Measurements from ENCODE around the gene PCMT1. TPM values are rescaled to one million over a fixed set of nuclear protein-coding genes. Genes with fewer than 3 reads are reported as not detected.

Gene PCMT1
- total and polyA plus RNA-seq, 2 of the 13 experiments (the other 11 are each of a cell fraction or from before 2014, with no cell fraction given) = 112 to 169 TPM

DNA sequence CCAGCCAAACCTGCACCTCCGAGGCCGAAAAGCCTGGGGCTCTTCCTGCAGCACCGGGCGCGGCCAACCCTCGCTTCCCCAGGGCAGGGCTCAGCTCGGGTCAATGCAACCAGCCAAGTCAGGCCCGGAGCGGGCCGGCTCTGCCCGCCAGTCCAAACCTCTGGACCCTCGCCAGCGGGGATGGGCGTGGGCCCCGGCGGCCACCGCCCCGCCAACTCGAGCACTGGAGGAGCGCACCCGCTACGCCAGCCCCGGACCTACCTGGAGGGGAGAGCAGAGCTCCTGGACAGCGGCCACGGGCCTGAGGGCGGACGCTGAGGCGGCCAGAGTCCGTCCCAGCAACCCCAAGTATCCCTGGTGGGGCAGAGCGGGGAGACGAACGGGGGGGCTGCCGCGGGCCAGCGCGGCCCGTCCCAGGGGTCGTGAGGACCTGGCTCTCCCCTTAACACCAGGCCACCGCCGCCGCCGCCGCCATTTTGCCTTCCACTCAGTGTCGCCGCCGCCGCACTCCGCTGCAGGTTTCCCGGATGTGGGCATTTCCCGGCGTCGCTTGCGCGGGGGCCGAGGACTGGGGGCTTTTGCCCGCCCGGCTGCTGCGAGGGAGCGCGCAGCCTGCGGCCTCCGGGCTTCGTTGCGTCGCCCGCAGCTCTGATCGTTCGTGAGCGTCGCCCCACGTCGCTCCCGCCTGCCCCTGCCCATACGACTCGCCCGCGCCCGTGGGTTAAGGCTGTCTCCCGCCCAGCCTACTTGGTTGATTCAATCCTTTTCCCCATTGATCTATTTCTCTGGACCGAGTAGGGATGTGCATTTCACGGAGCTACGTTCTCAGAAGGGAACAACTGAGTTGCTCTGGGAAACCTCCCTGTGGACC lies 31.7 kb upstream of the PCMT1 start, which contains the start of gene LATS1 (continued):
- TF ChIP-seq HNF4A (CRISPR knock-in tag; IDR thresholded peaks at IDR 0.05) = no peak; the same call in none of the 2 replicates
- TF ChIP-seq SCMH1 (CRISPR knock-in tag; IDR thresholded peaks at IDR 0.05; ENCODE audit: borderline replicate concordance) = no peak
- no peak for TF ChIP-seq ZFP36 (IDR thresholded peaks at IDR 0.05; ENCODE audit: borderline replicate concordance, low read depth, low read length, partially characterized antibody)
- TF ChIP-seq ZNF556 (CRISPR knock-in tag; IDR thresholded peaks at IDR 0.05; ENCODE audit: borderline replicate concordance) = peak; percentile 99; the same call in 1 of the 2 replicates
- TF ChIP-seq ZNF570 (CRISPR knock-in tag; IDR thresholded peaks at IDR 0.05; ENCODE audit: borderline replicate concordance) = no peak; the same call in 1 of the 2 replicates
- no peak; the same call in 1 of the 2 replicates for TF ChIP-seq TBP (CRISPR knock-in tag; IDR thresholded peaks at IDR 0.05)
- peak; percentile 54; the same call in 1 of the 2 replicates for TF ChIP-seq ZNF205 (CRISPR knock-in tag; IDR thresholded peaks at IDR 0.05)
- TF ChIP-seq, protein P1, sequence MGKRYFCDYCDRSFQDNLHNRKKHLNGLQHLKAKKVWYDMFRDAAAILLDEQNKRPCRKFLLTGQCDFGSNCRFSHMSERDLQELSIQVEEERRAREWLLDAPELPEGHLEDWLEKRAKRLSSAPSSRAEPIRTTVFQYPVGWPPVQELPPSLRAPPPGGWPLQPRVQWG (CRISPR knock-in tag; IDR thresholded peaks at IDR 0.05; ENCODE audit: borderline replicate concordance, low read depth) = no peak
- peak; percentile 95 for TF ChIP-seq HOXA5 (CRISPR knock-in tag; IDR thresholded peaks at IDR 0.05)
- no peak for TF ChIP-seq TCF12 (IDR thresholded peaks at IDR 0.05)
- peak; percentile 77; the same call in 1 of the 2 replicates for TF ChIP-seq TCF12 (CRISPR knock-in tag; IDR thresholded peaks at IDR 0.05)
- TF ChIP-seq, protein P2, sequence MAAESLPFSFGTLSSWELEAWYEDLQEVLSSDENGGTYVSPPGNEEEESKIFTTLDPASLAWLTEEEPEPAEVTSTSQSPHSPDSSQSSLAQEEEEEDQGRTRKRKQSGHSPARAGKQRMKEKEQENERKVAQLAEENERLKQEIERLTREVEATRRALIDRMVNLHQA (CRISPR knock-in tag; IDR thresholded peaks at IDR 0.05) = no peak
- peak; percentile 70; the same call in 1 of the 3 replicates for TF ChIP-seq MXI1 (IDR thresholded peaks at IDR 0.05; ENCODE audit: borderline replicate concordance, low read depth, low read length)
- peak; percentile 78; the same call in 1 of the 2 replicates for TF ChIP-seq DNMT1 (CRISPR knock-in tag; IDR thresholded peaks at IDR 0.05)
- peak; percentile 99 for TF ChIP-seq ZFY (CRISPR knock-in tag; IDR thresholded peaks at IDR 0.05)
- TF ChIP-seq, protein P3, sequence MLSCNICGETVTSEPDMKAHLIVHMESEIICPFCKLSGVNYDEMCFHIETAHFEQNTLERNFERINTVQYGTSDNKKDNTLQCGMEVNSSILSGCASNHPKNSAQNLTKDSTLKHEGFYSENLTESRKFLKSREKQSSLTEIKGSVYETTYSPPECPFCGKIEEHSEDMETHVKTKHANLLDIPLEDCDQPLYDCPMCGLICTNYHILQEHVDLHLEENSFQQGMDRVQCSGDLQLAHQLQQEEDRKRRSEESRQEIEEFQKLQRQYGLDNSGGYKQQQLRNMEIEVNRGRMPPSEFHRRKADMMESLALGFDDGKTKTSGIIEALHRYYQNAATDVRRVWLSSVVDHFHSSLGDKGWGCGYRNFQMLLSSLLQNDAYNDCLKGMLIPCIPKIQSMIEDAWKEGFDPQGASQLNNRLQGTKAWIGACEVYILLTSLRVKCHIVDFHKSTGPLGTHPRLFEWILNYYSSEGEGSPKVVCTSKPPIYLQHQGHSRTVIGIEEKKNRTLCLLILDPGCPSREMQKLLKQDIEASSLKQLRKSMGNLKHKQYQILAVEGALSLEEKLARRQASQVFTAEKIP (CRISPR knock-in tag; IDR thresholded peaks at IDR 0.05; ENCODE audit: borderline replicate concordance) = no peak
- peak; percentile 91 for TF ChIP-seq ZBTB20 (CRISPR knock-in tag; IDR thresholded peaks at IDR 0.05; ENCODE audit: borderline replicate concordance, low read depth)
- peak; percentile 32; the same call in 1 of the 2 replicates for TF ChIP-seq ZFYVE20 (CRISPR knock-in tag; IDR thresholded peaks at IDR 0.05; ENCODE audit: borderline replicate concordance, low read depth)
- TF ChIP-seq, protein P4, sequence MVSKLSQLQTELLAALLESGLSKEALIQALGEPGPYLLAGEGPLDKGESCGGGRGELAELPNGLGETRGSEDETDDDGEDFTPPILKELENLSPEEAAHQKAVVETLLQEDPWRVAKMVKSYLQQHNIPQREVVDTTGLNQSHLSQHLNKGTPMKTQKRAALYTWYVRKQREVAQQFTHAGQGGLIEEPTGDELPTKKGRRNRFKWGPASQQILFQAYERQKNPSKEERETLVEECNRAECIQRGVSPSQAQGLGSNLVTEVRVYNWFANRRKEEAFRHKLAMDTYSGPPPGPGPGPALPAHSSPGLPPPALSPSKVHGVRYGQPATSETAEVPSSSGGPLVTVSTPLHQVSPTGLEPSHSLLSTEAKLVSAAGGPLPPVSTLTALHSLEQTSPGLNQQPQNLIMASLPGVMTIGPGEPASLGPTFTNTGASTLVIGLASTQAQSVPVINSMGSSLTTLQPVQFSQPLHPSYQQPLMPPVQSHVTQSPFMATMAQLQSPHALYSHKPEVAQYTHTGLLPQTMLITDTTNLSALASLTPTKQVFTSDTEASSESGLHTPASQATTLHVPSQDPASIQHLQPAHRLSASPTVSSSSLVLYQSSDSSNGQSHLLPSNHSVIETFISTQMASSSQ (IDR thresholded peaks at IDR 0.05; ENCODE audit: low read depth) = no peak
- TF ChIP-seq, protein P4 (CRISPR knock-in tag; IDR thresholded peaks at IDR 0.05; ENCODE audit: borderline replicate concordance) = peak; percentile 85
